Spleen (tissue), 7 donors: Measurements from ENCODE around the gene SCGB1D1.

Experiments used
- POLR2A ChIP-seq, 3 donors: fragments of 450-650 bp; IDR thresholded peaks; one replicate each; pipeline ENCODE4 v1.5.1; 2017; ENCODE audit warnings: antibody characterized with exemption in 3 of 3, mild to moderate bottlenecking in 1 of 3
- TF ChIP-seq, protein P1 (sequence below), 11 experiments: fragments of 200-600 bp in 7 of 11; fragments of 450-650 bp in 4 of 11; sonication (generic) in 4 of 11; IDR thresholded peaks in 8 of 11; conservative IDR thresholded peaks in 3 of 11; 1 replicate in 7 of 11; 2 replicates in 4 of 11; pipeline versions ENCODE4 v1.4.0 to v1.8.0; 2016 to 2021; ENCODE audit warnings: antibody characterized with exemption in 11 of 11, inconsistent platforms in 4 of 11, mild to moderate bottlenecking in 1 of 11
- donor health status: DM: no; HTN: no; CAD: no; lungs with moderate emphysema.
- donor health status: DM: no; HTN: no; CAD: no.
- donor health status: DM: no; HTN: no; CAD: no.

- TF ChIP-seq POLR2A (IDR thresholded peaks at IDR 0.05), result no peak
- TF ChIP-seq, protein P1, sequence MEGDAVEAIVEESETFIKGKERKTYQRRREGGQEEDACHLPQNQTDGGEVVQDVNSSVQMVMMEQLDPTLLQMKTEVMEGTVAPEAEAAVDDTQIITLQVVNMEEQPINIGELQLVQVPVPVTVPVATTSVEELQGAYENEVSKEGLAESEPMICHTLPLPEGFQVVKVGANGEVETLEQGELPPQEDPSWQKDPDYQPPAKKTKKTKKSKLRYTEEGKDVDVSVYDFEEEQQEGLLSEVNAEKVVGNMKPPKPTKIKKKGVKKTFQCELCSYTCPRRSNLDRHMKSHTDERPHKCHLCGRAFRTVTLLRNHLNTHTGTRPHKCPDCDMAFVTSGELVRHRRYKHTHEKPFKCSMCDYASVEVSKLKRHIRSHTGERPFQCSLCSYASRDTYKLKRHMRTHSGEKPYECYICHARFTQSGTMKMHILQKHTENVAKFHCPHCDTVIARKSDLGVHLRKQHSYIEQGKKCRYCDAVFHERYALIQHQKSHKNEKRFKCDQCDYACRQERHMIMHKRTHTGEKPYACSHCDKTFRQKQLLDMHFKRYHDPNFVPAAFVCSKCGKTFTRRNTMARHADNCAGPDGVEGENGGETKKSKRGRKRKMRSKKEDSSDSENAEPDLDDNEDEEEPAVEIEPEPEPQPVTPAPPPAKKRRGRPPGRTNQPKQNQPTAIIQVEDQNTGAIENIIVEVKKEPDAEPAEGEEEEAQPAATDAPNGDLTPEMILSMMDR (IDR thresholded peaks at IDR 0.05 in 8 of 11, conservative IDR thresholded peaks at IDR 0.05 in 3 of 11), result no peak
These were observed 51.1 kb downstream of the SCGB1D1 start for GRCh38 chr11:62241095-62241494.
